PFSK-1 (cell line): Measurements from ENCODE around the gene ZFP62.

ENCODE experiments used
- REST ChIP-seq, 2 experiments: IDR thresholded peaks; 2 replicates each; pipeline versions ENCODE4 v1.6.1 to v1.8.0; 2011 to 2012; ENCODE audit warnings: low read depth in 2 of 2, low read length in 2 of 2, control low read depth in 1 of 2, inconsistent platforms in 1 of 2, mild to moderate bottlenecking in 1 of 2, moderate library complexity in 1 of 2; ENCODE audit not compliant: insufficient read depth in 1 of 2
- SIN3A ChIP-seq: IDR thresholded peaks from 2 replicates; pipeline ENCODE4 v1.6.1; 2012; ENCODE audit warnings: mild to moderate bottlenecking, low read length, moderate library complexity, borderline replicate concordance; ENCODE audit not compliant: insufficient read depth
- TAF1 ChIP-seq: IDR thresholded peaks from 2 replicates; pipeline ENCODE4 v1.6.1; 2012; ENCODE audit warnings: low read length, control low read depth, borderline replicate concordance; ENCODE audit not compliant: insufficient read depth

DNA sequence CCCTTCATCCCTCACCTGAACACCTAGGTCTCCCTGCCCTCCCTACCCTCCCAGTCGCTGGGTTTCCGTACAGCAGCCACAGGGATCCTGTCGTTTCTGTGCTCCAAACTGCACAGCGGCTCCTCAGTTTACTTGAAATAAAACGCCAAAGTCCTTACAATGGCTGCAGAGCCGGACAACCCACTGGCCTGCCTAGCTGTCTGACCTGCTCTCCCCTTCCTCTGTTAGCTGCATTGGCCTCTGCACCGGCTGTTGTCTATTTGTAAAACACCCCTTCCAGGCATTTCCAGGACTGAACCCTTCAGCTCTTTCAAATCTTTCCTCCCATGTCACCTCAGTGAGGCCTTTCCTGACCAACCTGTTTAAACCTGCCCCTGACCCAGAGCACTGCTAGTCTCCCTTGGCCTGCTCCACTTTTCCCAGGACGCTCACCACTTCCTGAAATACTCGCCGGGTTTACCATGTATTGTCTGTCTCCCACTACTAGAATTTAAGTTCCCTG lies 49.4 kb downstream of the ZFP62 start:
- no peak for TF ChIP-seq TAF1
- TF ChIP-seq REST (IDR thresholded peaks at IDR 0.05; ENCODE audit: insufficient read depth in 1 of 2, low read depth in 2 of 2, low read length in 2 of 2): no peak
- TF ChIP-seq SIN3A: no peak
